NCI-H2196 treated with DMSO at 0.1 percent for 48 hours (cell line): Measurements from ENCODE around the gene ULBP1.
"Not testable (repeated sequence)": the region's sequence is repeated elsewhere in the genome, so short reads cannot be mapped to it uniquely, and the experiment has no call there.

Experiments used
- DNase-seq: peaks from one replicate; lab custom pipeline; 2025; ENCODE audit not compliant: unreplicated experiment; lab: John Stamatoyannopoulos, UW

ULBP1 gene

GRCh38 chr6:149933036-149933435 lies 30.7 kb upstream of the ULBP1 start:
- no peak for DNase-seq

- no peak for DNase-seq
Measured at GRCh38 chr6:149933461-149933860, 30.3 kb upstream of the ULBP1 start.

DNA sequence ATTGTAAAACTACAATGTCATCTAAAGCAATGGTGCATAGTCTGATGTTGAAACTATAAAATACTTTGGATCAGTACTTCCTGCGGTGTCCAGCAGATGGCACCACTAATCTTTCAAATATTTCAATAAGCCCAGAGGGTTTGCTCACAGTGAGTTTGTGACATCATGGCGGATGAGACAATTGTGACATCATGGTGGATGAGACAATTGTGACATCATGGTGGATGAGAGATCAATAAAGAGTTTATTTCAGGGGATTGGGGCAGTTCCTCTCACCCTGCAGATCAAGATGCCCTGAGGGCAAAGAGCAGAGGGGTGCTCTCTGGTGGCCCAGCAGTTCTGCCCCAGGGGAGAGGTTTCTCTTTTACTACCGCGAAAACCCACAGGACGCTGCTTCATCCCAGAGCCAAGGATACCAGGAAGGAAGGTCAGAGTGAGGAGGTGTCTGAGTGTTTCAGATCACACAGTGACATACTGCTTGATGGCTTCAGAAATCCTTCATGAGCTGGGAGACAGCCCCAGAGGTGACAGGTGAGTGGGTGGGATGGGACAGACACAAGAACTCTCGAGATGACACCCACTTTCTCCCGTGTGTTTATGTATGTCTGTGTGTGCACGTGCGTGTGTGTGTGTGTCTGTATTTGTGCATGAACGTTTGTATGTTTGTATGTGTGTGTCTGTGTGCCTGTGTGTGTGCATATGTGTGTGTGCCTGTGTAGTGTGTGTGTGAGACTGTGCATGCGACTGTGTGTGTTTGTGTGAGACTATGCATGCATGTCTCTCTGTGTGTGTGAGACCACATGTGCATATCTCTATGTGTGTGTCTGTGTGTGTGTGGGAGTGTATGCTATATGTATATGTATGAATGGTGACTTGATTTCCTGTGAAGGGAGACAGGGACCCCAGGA lies 29.2 kb upstream of the ULBP1 start:
- peak; percentile 40 for DNase-seq

DNA sequence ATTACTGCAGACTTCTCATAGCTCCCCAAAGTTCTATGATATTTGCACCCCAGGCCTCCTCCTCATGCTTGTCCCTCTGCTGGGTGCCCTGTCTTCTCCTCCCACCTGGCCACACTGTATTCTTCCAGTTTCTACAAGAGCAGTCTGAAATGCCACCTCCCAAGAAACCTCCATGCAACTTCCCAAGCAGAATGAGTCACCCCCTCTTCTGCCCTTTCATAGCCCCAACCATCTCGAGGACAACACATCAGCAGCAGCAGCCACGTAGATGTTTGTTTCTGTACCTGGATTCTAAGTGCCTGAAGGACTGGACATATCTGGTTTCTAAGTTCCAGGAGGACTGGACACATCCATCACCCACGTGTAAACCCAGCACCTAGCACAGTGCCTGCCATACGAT lies 28.5 kb upstream of the ULBP1 start:
- no peak for DNase-seq

DNA sequence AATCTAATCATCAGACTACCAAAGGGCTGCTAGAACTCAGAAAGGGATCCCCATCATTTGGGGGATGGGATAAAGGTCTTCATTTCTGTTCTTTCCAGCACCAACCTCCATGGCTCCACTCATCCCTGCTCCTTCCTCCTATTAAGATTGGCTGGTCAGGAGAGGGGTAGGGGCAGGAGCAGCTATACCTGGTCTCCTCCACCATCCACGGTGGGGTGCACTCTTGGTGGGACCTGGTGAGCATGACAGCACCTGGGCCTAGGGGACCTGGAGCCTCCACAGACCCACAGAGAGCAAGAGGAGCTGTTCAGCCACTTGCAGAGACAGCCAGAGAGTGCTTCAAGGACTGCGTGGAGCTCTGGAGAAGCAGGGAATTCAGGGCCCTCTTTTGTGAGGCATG lies 28.1 kb upstream of the ULBP1 start:
- no peak for DNase-seq

- DNase-seq, result no peak
Measured at GRCh38 chr6:149936743-149937142, 27.0 kb upstream of the ULBP1 start.

DNA sequence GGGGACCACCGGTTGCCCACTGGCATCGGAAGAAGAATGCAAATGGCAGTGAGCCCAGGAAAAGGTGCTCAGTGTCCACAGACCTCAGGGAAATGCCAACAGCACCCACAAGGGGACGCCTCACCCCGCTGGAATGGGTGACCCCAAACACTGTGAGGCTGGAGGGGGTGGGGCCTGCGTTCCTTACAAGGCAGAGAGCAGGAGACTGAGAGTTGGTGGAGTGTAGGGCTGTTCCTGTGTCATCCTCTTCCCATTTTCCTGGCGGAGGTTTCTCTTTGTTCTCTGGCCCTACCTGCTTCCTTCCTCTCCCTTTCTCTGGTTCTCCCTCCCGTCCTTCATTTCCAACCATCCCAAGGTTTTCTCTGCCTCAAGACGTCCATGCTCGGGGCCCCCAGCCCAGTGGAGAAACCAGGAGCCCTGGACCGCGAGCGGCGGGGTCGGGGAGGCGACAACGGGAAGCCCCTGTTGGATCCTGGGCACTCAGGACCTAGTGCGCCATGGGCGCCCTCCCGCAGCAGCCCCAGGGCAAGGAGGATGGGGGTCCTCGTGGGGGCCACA lies 25.7 kb upstream of the ULBP1 start:
- not testable (repeated sequence) for DNase-seq

DNA sequence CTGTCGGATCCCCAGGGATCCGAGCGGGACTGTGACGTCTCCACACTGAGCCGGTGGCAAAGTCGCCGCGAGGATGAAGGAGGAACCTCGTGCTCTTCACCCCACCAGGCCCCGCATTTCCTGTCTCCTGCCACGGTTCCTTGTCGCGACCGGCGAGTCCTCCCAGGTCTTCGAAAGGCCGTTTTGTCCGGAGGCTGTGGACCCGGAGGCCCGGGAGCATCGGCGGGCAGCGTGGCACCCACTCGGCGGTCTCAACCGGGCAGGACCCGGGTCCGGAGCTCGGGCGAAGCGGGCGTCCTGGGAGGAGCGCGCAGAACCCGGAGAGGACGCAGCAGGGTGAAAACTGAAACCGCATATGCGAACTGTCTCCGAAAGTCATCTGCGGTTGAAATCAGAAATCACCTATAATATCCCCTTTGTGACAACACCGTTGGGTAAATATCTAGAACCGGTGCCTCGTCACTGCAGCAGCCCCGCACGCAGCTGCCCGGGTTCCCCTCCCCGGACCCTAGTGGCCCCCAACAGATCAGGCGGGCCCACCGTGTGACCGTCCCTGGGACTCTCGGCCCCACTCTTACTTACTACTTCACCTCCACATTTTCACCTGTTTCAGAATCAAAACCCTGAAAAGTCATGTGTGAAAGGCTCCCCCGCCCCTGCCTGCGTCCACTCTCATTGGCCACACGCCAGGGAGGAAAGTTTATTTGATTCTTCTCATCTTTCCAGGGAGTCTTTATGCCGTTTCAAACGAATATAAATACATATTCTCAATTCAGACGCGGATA lies 25.0 kb upstream of the ULBP1 start:
- DNase-seq, result no peak

GRCh38 chr6:149939356-149939648 lies 24.4 kb upstream of the ULBP1 start:
- no peak for DNase-seq

DNA sequence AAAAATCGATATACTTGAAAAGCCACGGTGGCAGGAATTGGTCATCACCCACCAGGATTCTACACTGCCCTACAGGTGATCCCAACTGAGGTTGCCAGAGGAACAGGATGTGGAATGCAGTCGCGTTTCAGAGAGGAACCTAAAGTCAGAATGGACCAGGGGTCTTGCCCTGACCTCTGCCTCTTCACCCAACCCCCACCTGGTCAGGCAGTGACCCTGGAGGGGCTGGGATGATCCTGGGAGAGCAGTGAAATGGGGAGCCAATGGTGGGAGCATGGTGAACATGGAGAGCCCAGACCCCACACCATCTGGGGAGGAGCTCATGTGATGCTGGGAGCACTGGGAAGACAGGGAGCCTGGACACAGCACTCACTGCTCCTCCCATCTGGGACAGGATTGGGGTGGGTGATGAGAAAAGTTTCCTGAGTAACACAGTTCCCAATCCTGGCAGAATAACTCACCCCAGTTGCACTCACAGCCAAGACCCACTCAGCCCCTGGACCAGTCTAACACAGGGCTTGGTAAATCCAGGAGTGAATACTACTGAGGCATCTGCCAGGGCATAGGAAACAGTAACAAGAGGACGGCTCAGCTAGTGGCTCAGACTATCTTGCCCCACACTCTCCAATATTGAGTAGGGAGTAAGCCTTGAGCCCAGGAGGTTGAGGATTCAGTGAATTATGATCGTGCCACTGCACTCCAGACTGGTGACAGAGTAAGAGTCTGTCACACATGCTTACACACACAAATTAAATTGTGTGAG lies 23.7 kb upstream of the ULBP1 start:
- DNase-seq, result no peak

DNA sequence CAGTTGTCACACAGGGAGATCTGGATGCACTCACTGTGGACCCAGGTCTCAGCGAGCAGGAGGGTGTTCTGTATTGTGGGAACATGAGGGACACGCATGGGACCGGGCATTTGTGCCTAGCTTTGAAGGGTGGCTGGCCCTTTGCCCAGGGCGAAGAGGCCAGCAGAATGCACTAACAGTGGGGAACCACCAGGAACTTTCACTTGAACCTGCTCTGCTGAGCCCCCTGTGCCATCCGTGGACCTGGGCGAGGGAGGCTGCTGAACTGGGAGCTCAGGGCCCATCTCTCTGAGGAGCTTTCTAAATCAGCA lies 23.1 kb upstream of the ULBP1 start:
- no peak for DNase-seq

DNA sequence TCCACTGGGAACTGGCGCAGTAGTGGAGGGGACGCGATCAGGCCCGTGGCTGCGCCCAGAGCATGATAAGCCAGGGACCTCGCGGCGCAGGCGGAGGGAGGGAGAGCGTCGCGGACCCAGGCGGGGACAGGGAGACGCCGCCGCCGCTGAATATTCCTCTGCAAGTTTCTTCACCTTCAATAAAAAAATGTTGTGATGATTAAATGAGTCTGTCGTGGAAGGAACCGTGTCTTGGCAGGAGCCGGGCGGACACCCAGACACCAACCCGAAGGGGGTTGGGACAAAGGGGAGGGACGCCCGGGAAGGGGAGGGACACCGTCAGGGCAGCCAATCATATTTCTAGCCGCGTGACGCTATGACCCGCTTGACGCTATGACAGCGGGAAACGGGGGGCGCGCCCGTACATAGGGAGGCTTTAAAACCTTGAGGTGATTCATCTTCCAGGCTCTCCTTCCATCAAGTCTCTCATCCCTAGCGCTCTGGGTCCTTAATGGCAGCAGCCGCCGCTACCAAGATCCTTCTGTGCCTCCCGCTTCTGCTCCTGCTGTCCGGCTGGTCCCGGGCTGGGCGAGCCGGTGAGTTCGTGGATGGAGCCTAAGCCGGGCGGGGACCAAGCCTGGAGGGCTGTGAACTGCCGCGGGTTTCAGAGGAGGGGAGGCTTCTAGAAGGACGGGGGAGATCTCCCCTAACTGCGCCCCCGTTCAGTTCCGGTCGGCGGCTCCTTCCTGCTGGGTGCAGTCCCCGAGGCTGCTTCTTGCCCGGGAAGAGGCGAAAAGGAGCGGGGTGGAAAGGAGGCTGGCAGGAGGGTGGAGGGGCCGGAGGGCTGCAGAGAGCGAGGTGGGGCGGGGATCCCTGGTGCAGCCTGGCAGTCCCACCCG lies 21.9 kb upstream of the ULBP1 start, which contains the start of gene ULBP2:
TSS of gene ULBP2 (plus strand) at position 432 of the 878 bp plus-strand sequence. CDS start at position 491, 59 bp downstream.
- peak; percentile 61 for DNase-seq

DNA sequence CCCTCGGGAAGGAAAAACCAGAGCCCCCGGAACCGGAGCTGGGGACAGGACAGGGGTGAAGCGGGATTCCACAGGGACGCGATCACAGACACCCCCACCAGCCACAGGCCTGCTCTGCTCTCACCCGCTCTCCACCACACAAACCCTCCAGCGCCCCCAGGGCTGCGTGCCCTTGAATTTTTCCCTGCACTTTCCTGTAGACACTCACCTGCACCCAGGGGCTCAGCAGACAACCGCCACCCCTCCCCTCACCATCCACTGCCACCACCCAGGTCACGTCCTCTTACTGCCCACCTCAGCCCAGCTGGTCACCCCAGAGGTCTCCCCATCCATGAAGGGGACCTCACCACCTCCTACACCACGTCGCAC lies 21.3 kb upstream of the ULBP1 start:
- no peak for DNase-seq

DNA sequence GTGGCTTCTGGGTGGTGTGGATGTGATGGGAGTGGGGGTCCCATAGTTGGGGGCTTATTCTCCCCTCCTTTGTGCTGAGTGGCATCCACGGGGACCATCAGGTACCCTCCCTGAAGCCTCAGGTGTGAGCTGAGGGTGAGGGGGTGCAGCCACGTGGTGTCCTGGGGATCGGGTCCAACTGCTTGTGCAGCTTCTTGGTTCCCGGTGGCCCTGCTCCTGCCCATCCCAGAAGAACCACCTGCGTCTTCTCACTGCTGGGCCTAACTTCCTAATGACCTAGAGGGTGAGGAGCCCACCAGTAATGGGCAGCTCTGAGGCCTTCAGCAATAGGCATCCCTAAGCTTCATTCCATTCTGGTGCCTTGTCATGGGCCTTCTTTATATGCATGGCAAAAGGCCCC lies 20.4 kb upstream of the ULBP1 start:
- not testable (repeated sequence) for DNase-seq

DNA sequence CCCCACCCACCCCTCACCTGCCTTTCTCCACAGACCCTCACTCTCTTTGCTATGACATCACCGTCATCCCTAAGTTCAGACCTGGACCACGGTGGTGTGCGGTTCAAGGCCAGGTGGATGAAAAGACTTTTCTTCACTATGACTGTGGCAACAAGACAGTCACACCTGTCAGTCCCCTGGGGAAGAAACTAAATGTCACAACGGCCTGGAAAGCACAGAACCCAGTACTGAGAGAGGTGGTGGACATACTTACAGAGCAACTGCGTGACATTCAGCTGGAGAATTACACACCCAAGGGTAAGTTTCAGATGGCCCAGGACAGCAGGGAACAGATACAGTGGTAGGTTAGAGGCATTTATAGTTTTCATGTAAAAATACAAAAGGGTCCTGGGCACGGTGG lies 18.5 kb upstream of the ULBP1 start:
- not testable (repeated sequence) for DNase-seq

DNA sequence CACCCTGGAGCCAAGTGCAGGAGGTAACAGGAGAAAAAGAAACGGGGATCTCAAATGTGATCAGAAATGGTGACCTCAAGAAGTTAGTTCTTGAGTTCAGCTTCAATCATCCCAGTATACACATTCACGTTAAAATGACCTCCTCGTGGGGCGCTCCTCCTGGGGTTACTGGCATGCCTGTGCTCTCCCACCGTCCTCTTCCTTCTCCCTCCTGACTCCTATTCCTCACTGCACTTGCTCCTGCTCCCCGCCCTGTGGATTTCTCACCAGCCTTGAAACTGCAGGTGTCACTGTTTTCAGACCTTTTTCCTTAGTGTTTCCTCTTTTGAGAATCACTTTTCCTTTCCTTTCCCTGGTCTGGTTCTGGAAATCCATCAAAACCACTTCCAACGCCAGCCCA lies 17.1 kb upstream of the ULBP1 start:
- DNase-seq, result not testable (repeated sequence)

DNA sequence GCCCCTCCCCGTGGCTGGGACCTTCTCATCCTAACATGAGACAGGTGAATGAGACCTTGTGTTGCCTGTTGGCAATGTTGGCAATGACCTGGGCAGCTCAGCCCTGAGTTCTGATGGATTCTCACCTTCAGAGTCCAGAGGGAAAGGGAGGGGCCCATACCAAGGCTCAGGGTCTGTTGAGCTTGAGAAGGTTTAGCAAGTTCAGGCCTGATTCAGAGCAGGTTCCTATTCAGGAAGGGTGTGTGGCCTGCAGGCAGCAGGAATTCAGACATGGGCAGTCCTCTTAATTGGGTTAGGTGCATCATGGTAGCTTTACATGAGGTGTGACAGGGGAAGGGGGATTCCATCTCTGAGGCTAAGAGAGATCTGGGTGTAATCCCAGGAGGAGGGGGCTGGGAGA lies 16.2 kb upstream of the ULBP1 start:
- not testable (repeated sequence) for DNase-seq

DNA sequence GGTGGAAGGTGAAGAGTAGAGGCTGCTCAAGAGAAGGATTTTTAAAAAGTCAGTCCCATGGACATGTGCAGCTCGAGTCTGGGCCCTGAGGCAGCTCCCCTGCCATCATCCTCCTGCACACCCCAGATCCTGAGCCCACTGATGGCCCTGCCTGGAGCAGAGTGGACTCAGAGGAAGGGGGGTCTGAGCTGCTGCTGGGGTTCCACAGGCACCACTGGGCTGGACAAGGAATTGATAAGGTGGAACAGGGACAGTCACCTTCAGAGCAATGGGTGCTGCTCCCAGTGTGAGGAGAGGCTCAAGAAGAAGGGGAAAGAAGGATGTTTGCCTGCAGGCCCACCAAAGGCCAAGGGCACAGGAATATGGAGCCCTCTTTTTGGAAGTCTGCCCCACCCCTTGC lies 15.7 kb upstream of the ULBP1 start:
- DNase-seq, result no peak

DNA sequence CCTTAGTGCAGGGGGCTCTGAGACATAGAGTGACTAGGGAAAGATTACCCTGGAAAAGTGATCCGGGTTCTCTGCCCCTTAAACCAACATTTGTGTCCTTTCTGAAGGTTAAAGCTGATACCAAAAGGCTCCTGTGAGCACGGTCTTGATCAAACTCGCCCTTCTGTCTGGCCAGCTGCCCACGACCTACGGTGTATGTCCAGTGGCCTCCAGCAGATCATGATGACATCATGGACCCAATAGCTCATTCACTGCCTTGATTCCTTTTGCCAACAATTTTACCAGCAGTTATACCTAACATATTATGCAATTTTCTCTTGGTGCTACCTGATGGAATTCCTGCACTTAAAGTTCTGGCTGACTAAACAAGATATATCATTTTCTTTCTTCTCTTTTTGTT lies 15.1 kb upstream of the ULBP1 start:
- DNase-seq, result no peak

DNA sequence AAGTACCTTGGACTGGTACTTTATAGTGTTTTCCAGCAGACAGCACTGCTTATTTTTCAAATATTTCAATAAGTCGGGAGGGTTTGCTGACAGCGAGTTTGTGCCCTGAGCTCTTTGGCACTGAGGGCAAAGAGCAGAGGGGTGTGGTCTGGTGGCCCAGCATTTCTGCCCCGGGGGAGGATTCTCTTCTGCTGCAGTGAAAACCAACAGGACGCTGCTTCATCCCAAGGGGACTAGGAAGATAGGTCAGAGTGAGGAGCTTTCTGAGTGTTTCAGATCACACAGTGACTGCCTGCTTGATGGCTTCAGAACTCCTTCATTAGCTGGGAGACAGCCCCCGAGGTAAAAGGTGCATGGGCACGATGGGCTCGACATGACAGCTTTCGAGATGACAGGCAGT lies 13.3 kb upstream of the ULBP1 start:
- no peak for DNase-seq

DNA sequence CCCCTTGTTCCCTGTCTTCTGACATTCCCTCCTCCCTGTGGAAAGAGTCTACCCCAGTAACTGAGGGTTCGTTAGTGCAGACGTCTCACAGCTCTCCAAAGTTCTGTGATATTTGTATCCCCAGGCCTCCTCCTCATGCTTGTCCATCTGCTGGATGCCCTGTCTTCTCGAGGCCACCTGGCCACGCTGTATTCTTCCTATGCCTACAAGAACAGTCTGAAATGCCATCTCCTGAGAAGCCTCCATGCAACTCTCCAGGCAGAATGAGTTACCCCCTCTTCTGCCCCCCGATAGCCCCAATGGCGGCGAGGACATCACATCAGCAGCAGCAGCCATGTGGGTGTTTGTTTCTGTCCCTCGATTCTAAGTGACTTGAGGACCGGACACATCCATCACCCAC lies 12.6 kb upstream of the ULBP1 start:
- DNase-seq, result no peak
